H1 (cell line): Measurements from ENCODE around the gene TMIGD2. TPM values are rescaled to one million over a fixed set of nuclear protein-coding genes. Genes with fewer than 3 reads are reported as not detected.

ENCODE experiments used
- CHD1 ChIP-seq: IDR thresholded peaks from 2 replicates; pipeline ENCODE4 v1.6.1; 2012; ENCODE audit warnings: low read depth, low read length, improper control_type of control experiment
- CHD7 ChIP-seq: fragments of 300-600 bp; sonication (generic); IDR thresholded peaks from 2 replicates; pipeline ENCODE4 v1.7.1; 2012; ENCODE audit warnings: low read length, moderate library complexity, mild to moderate bottlenecking, inconsistent platforms; ENCODE audit not compliant: insufficient replicate concordance
- CTCF ChIP-seq, 3 experiments: IDR thresholded peaks; 1 replicate in 2 of 3; 2 replicates in 1 of 3; pipeline versions ENCODE4 v1.5.1 to v1.6.1; 2011; ENCODE audit warnings: low read length in 3 of 3, mild to moderate bottlenecking in 3 of 3, inconsistent platforms in 2 of 3, low read depth in 1 of 3, moderate library complexity in 1 of 3; ENCODE audit not compliant: insufficient read depth in 1 of 3; ENCODE audit errors: control extremely low read depth in 1 of 3
- FOSL1 ChIP-seq: IDR thresholded peaks from 2 replicates; pipeline ENCODE4 v1.6.1; 2011; ENCODE audit warnings: mild to moderate bottlenecking, low read depth, low read length, moderate library complexity; ENCODE audit not compliant: insufficient read depth
- JUN ChIP-seq: IDR thresholded peaks from 2 replicates; pipeline ENCODE4 v1.6.1; 2011; ENCODE audit warnings: low read depth, mild to moderate bottlenecking, improper control_type of control experiment, low read length
- SIRT6 ChIP-seq: IDR thresholded peaks from one replicate; pipeline ENCODE4 v1.7.1; 2012; ENCODE audit warnings: low read length, inconsistent platforms
- TBP ChIP-seq: IDR thresholded peaks from 2 replicates; pipeline ENCODE4 v1.6.1; 2011; ENCODE audit warnings: low read depth, low read length, improper control_type of control experiment
- TCF12 ChIP-seq: IDR thresholded peaks from 2 replicates; pipeline ENCODE4 v1.6.1; 2011; ENCODE audit warnings: low read depth, mild to moderate bottlenecking, low read length
- polyA plus RNA-seq, 7 experiments: library from polyadenylated mRNA; depleted of rRNA in 3 of 7; stranded (reverse) in 5 of 7; unstranded in 2 of 7; fragments of >200 nt in 5 of 7; fragments of 200-250 nt in 2 of 7; gene quantifications; 1 replicate in 5 of 7; 2 replicates in 1 of 7; 4 replicates in 1 of 7; pipeline versions ENCODE4 v1.2.1 to v1.2.3, GENCODE V29; 2011 to 2013; ENCODE audit warnings: missing spikeins in 2 of 7, mixed read lengths in 2 of 7
- total RNA-seq: library from RNA; stranded (reverse); fragmentation: NEBNext Ultra II Directional; extraction: Animal tissue kit (Norgen Biotek cat#: 25700); gene quantifications from 2 replicates; pipeline ENCODE4 v1.2.1, GENCODE V29; 2021

The TMIGD2 gene
- total and polyA plus RNA-seq, 2 of the 8 experiments (the other 6 are each of a cell fraction or from before 2014, with no cell fraction given), result 0.39 to 0.41 TPM

GRCh38 chr19:4342615-4343369 is 40.6 kb upstream of the TMIGD2 start (continued):
- TF ChIP-seq CTCF (IDR thresholded peaks at IDR 0.05; ENCODE audit: control extremely low read depth in 1 of 3, insufficient read depth in 1 of 3, low read depth in 1 of 3, low read length in 3 of 3), result peak; percentile 23 to 50 (median 35); a peak in 3 of 4 replicates
- no peak for TF ChIP-seq TCF12
- 0 out of 2 replicates have a peak, but pooled peaks have one; percentile 68 for TF ChIP-seq FOSL1
- no peak for TF ChIP-seq SIRT6
- peak; percentile 25 for TF ChIP-seq TBP
- no peak for TF ChIP-seq JUN
- no peak for TF ChIP-seq CHD7
- 0 out of 2 replicates have a peak, but pooled peaks have one; percentile 43 for TF ChIP-seq CHD1
